Cardiac fibroblast (primary cell): ENCODE measurements around the gene DLGAP3.

Source experiments
- DNase-seq, 2 donors: peaks; one replicate each; pipeline versions ENCODE4 v3.0.0 to v3.0.0-alpha.2; 2010; ENCODE audit warnings: low read depth in 2 of 2
- H3K4me3 ChIP-seq, 2 donors: replicated peaks in 1 of 2; 1 replicate in 1 of 2; 2 replicates in 1 of 2; pipeline ENCODE4 v1.5.1; 2011; ENCODE audit warnings: low read depth in 2 of 2, low read length in 2 of 2, mild to moderate bottlenecking in 2 of 2, moderate library complexity in 1 of 2
- CTCF ChIP-seq: IDR thresholded peaks from one replicate; pipeline ENCODE4 v1.5.1; 2011; ENCODE audit warnings: low read depth, mild to moderate bottlenecking, low read length, inconsistent platforms

The DLGAP3 gene

GRCh38 chr1:34910425-34910824, 19.0 kb downstream of the DLGAP3 start:
- DNase-seq = no peak

GRCh38 chr1:34908369-34908768, 21.1 kb downstream of the DLGAP3 start:
- TF ChIP-seq CTCF = no peak
- no peak overlapping the region for H3K4me3 ChIP-seq
- DNase-seq = no peak

More at GRCh38 chr1:34910425-34910824, 19.0 kb downstream of the DLGAP3 start:
- TF ChIP-seq CTCF = no peak
- H3K4me3 ChIP-seq = no peak overlapping the region

- TF ChIP-seq CTCF = no peak
- DNase-seq = no peak
- no peak overlapping the region for H3K4me3 ChIP-seq
Measured at GRCh38 chr1:34907487-34908090, 21.9 kb downstream of the DLGAP3 start.

- no peak overlapping the region for H3K4me3 ChIP-seq
- DNase-seq = no peak
- no peak for TF ChIP-seq CTCF
Measured at GRCh38 chr1:34906756-34907155, 22.7 kb downstream of the DLGAP3 start.

- H3K4me3 ChIP-seq = no peak overlapping the region
- TF ChIP-seq CTCF = no peak
- DNase-seq = no peak
Measured at GRCh38 chr1:34906222-34906621, 23.2 kb downstream of the DLGAP3 start.

GRCh38 chr1:34905098-34905459, 24.4 kb downstream of the DLGAP3 start:
- H3K4me3 ChIP-seq = no peak overlapping the region
- TF ChIP-seq CTCF = no peak
- DNase-seq = no peak
